T-cell (primary cell): ENCODE data around the gene PSIP1. TPM values are rescaled to one million over a fixed set of nuclear protein-coding genes. Genes with fewer than 3 reads are reported as not detected.

Source experiments
- ATAC-seq, 4 experiments: fragments of 200-7000 bp in 3 of 4; fragments of 150-1000 bp in 1 of 4; cut with Tn5 transposase; replicated peaks in 1 of 4; 1 replicate in 3 of 4; 2 replicates in 1 of 4; pipeline ENCODE4 v1.10.0; 2021; ENCODE audit warnings: moderate library complexity in 3 of 4, mild to moderate bottlenecking in 2 of 4, moderate number of reproducible peaks in 1 of 4
- CTCF ChIA-PET, 2 donors: fragments of 300-600 bp; sonication (Branson Sonifier 250); formaldehyde crosslinking; loops; one replicate each; lab custom pipeline; 2022; ENCODE audit warnings: antibody characterized with exemption in 2 of 2; lab: Charles Lee
- POLR2A ChIA-PET, 2 donors: fragments of 300-600 bp; sonication (Branson Sonifier 250); formaldehyde crosslinking; loops; one replicate each; lab custom pipeline; 2022; ENCODE audit warnings: antibody characterized with exemption in 2 of 2; lab: Charles Lee
- DNase-seq, 35 experiments: peaks; one replicate each; pipeline versions ENCODE4 v3.0.0 to v3.0.0-alpha.2; 2013 to 2023
- H3K27ac ChIP-seq: one replicate; pipeline ENCODE4 v1.5.1; 2013; ENCODE audit warnings: low read length
- H3K27me3 ChIP-seq, 2 experiments: replicated peaks in 1 of 2; 1 replicate in 1 of 2; 2 replicates in 1 of 2; pipeline versions ENCODE4 v1.6.1 to v1.7.0; 2013; ENCODE audit warnings: low read length in 1 of 2, mixed read lengths in 1 of 2; ENCODE audit not compliant: control insufficient read depth in 2 of 2, insufficient read depth in 2 of 2; ENCODE audit errors: extremely low read depth in 1 of 2
- H3K36me3 ChIP-seq, 2 donors: 1 replicate in 1 of 2; 2 replicates in 1 of 2; pipeline versions ENCODE4 v1.6.1 to v1.7.0; 2013; ENCODE audit warnings: low read length in 1 of 2; ENCODE audit not compliant: control insufficient read depth in 2 of 2, insufficient read depth in 1 of 2; ENCODE audit errors: extremely low read depth in 1 of 2
- H3K4me1 ChIP-seq, 2 experiments: 1 replicate in 1 of 2; 2 replicates in 1 of 2; pipeline versions ENCODE4 v1.6.1 to v1.7.0; 2013; ENCODE audit warnings: low read length in 2 of 2, mixed read lengths in 1 of 2; ENCODE audit not compliant: insufficient read depth in 2 of 2, control insufficient read depth in 1 of 2; ENCODE audit errors: extremely low read depth in 1 of 2
- H3K4me3 ChIP-seq, 2 donors: 1 replicate in 1 of 2; 2 replicates in 1 of 2; pipeline versions ENCODE4 v1.5.1 to v1.7.0; 2013; ENCODE audit warnings: mild to moderate bottlenecking in 2 of 2, low read length in 1 of 2, moderate library complexity in 1 of 2; ENCODE audit not compliant: control insufficient read depth in 1 of 2; ENCODE audit errors: extremely low read depth in 1 of 2
- H3K9me3 ChIP-seq: 2 replicates; pipeline ENCODE4 v1.7.0; 2013
- H3K27ac Mint-ChIP-seq, 2 donors: one replicate each; pipeline ENCODE4 v1.8.0; 2020 to 2021; ENCODE audit warnings: mild to moderate bottlenecking in 2 of 2, mixed read lengths in 2 of 2
- H3K27me3 Mint-ChIP-seq, 2 donors: one replicate each; pipeline ENCODE4 v1.8.0; 2021 to 2022; ENCODE audit warnings: mixed read lengths in 2 of 2
- H3K36me3 Mint-ChIP-seq: one replicate; pipeline ENCODE4 v1.8.0; 2021; ENCODE audit warnings: mixed read lengths
- H3K4me1 Mint-ChIP-seq, 3 donors: one replicate each; pipeline ENCODE4 v1.8.0; 2020 to 2022; ENCODE audit warnings: mixed read lengths in 3 of 3, mild to moderate bottlenecking in 1 of 3
- H3K4me3 Mint-ChIP-seq, 3 donors: one replicate each; pipeline ENCODE4 v1.8.0; 2020 to 2022; ENCODE audit warnings: mild to moderate bottlenecking in 3 of 3, mixed read lengths in 3 of 3, moderate library complexity in 3 of 3
- H3K9me3 Mint-ChIP-seq, 3 donors: one replicate each; pipeline ENCODE4 v1.8.0; 2020 to 2022; ENCODE audit warnings: mixed read lengths in 3 of 3
- WGBS: methylation state at CpG from one replicate; pipeline ENCODE4 v1.1.5; 2013; ENCODE audit warnings: missing lambda C conversion rate; ENCODE audit not compliant: insufficient coverage; 5-methylcytosine and 5-hydroxymethylcytosine counted together
- total RNA-seq, 35 experiments: library from RNA in 6 of 35; stranded (reverse) in 6 of 35; fragments of 120-200 nt in 1 of 35; gene quantifications; one replicate each; pipeline versions ENCODE4 v1.2.1 to v1.2.4 and lab custom pipeline; 2013 to 2026

PSIP1 gene
- total RNA-seq, 5 donors from 2014 or later (not counting 1 experiment from before 2014, with no cell fraction given), result 125 to 140 (median 132) TPM

GRCh38 chr9:15484802-15485201 lies 26.0 kb downstream of the PSIP1 start:
- no peak overlapping the region for H3K4me3 Mint-ChIP-seq

GRCh38 chr9:15482146-15482545 lies 28.6 kb downstream of the PSIP1 start:
- WGBS, result no CpG with 5 or more reads among the region's 1 CpG
- Mint-ChIP-seq H3K9me3 (no peaks in the 10 kb centered on the region), H3K4me1 (peaks cover 33 to 49% (median 46%) of the 10 kb centered on the region in 3 donors), H3K27ac (peak overlapping the region; percentile 36 to 41), H3K36me3 (peaks cover 35% of the 10 kb centered on the region), H3K4me3 (no peak overlapping the region), H3K27me3 (no peaks in the 10 kb centered on the region)
- DNase-seq, result no peak
- CTCF ChIA-PET, result interaction anchor here in 1 of 2 donors (0.6 kb wide), 1 partner anchor 150 kb away, joined by 3 read pairs; no protein-coding TSS in a partner anchor
- Histone ChIP-seq H3K27ac (no peak overlapping the region), H3K4me3 (no peak overlapping the region), H3K9me3 (no peaks in the 10 kb centered on the region), H3K27me3 (no peaks in the 10 kb centered on the region), H3K36me3 (peaks cover 8 to 44% of the 10 kb centered on the region in 2 donors), H3K4me1 (no peaks in the 10 kb centered on the region)
- POLR2A ChIA-PET, result interaction anchor here (0.5 to 0.6 kb wide), 2 partner anchors 13 to 22 kb away, joined by 3 to 12 read pairs; no protein-coding TSS in a partner anchor
- ATAC-seq, result no peak

More at GRCh38 chr9:15484802-15485201, 26.0 kb downstream of the PSIP1 start:
- no CpG with 5 or more reads among the region's 6 CpGs for WGBS
- no peaks in the 10 kb centered on the region for H3K27me3 ChIP-seq
- no peak overlapping the region for H3K4me3 ChIP-seq
- ChIA-PET POLR2A (interaction anchor here (0.5 to 1.3 kb wide), 3 partner anchors 10 to 13 kb away, joined by 3 to 4 read pairs (median 3); no protein-coding TSS in a partner anchor), CTCF (interaction anchor here in 1 of 2 donors (0.6 to 0.8 kb wide), 3 partner anchors 9 to 26 kb away, joined by 3 to 11 read pairs (median 6); partner anchors contain the start of gene PSIP1)
- H3K4me1 ChIP-seq, result no peaks in the 10 kb centered on the region
- H3K27ac ChIP-seq, result no peak overlapping the region
- DNase-seq (no peak), ATAC-seq (no peak)
- Mint-ChIP-seq H3K9me3 (no peaks in the 10 kb centered on the region), H3K36me3 (peaks cover 41% of the 10 kb centered on the region), H3K4me1 (peaks cover 39 to 48% (median 46%) of the 10 kb centered on the region in 3 donors), H3K27me3 (no peaks in the 10 kb centered on the region), H3K27ac (no peak overlapping the region)
- no peaks in the 10 kb centered on the region for H3K9me3 ChIP-seq
- H3K36me3 ChIP-seq, result peaks cover 8 to 51% of the 10 kb centered on the region in 2 donors

- ChIA-PET CTCF (interaction anchor here (0.6 to 1.5 kb wide), 2 partner anchors 10 to 19 kb away, joined by 3 to 5 read pairs; no protein-coding TSS in a partner anchor), POLR2A (interaction anchor here in 1 of 2 donors (0.7 kb wide), 1 partner anchor 11 kb away, joined by 3 read pairs; no protein-coding TSS in a partner anchor)
- Mint-ChIP-seq H3K9me3 (no peaks in the 10 kb centered on the region), H3K4me3 (no peak overlapping the region), H3K27me3 (no peaks in the 10 kb centered on the region), H3K4me1 (peaks cover 28 to 40% (median 39%) of the 10 kb centered on the region in 3 donors), H3K27ac (peak overlapping the region in 1 of 2 donors; percentile 71), H3K36me3 (peaks cover 36% of the 10 kb centered on the region)
- ATAC-seq (no peak), DNase-seq (no peak)
- H3K27me3 ChIP-seq, result no peaks in the 10 kb centered on the region
- no peaks in the 10 kb centered on the region for H3K9me3 ChIP-seq
- H3K4me3 ChIP-seq, result no peak overlapping the region
- no peaks in the 10 kb centered on the region for H3K4me1 ChIP-seq
- H3K36me3 ChIP-seq, result peaks cover 7 to 51% of the 10 kb centered on the region in 2 donors
- no peak overlapping the region for H3K27ac ChIP-seq
- no CpG with 5 or more reads among the region's 1 CpG for WGBS
These were observed 30.7 kb downstream of the PSIP1 start for GRCh38 chr9:15480028-15480427.

GRCh38 chr9:15475923-15476536 lies 34.7 kb downstream of the PSIP1 start:
- Mint-ChIP-seq H3K9me3 (no peaks in the 10 kb centered on the region), H3K4me1 (peaks cover 15 to 31% (median 24%) of the 10 kb centered on the region in 3 donors), H3K27me3 (no peaks in the 10 kb centered on the region), H3K4me3 (no peak overlapping the region), H3K27ac (no peak overlapping the region), H3K36me3 (peaks cover 35% of the 10 kb centered on the region)
- Histone ChIP-seq H3K27ac (no peak overlapping the region), H3K27me3 (no peaks in the 10 kb centered on the region), H3K36me3 (peaks cover 0 to 59% of the 10 kb centered on the region in 2 donors), H3K9me3 (no peaks in the 10 kb centered on the region), H3K4me3 (no peak overlapping the region), H3K4me1 (no peaks in the 10 kb centered on the region)
- no peak for DNase-seq
- WGBS, result 100% methylated on average over 4 of the region's 8 CpGs
- CTCF ChIA-PET, result interaction anchor here (0.5 to 0.6 kb wide), 2 partner anchors 8 to 146 kb away, joined by 3 to 11 read pairs; no protein-coding TSS in a partner anchor
- ATAC-seq, result no peak
- POLR2A ChIA-PET, result interaction anchor here in 1 of 2 donors (0.7 kb wide), 1 partner anchor 24 kb away, joined by 3 read pairs; no protein-coding TSS in a partner anchor

GRCh38 chr9:15469862-15470261 lies 40.9 kb downstream of the PSIP1 start:
- ATAC-seq (no peak), DNase-seq (no peak)
- Histone ChIP-seq H3K4me3 (no peak overlapping the region), H3K36me3 (peaks cover 0 to 78% of the 10 kb centered on the region in 2 donors), H3K27ac (no peak overlapping the region), H3K27me3 (no peaks in the 10 kb centered on the region), H3K4me1 (no peaks in the 10 kb centered on the region), H3K9me3 (no peaks in the 10 kb centered on the region)
- H3K4me3 Mint-ChIP-seq, result no peak overlapping the region
- H3K4me1 Mint-ChIP-seq, result peaks cover 7 to 19% (median 10%) of the 10 kb centered on the region in 3 donors
- CTCF ChIA-PET, result interaction anchor here in 1 of 2 donors (0.9 kb wide), 1 partner anchor 12 kb away, joined by 3 read pairs; no protein-coding TSS in a partner anchor
- no peaks in the 10 kb centered on the region for H3K9me3 Mint-ChIP-seq
- H3K36me3 Mint-ChIP-seq, result peaks cover 48% of the 10 kb centered on the region
- peak overlapping the region in 1 of 2 donors; percentile 46 for H3K27ac Mint-ChIP-seq
- POLR2A ChIA-PET, result interaction anchor here in 1 of 2 donors (0.6 kb wide), 1 partner anchor 12 kb away, joined by 3 read pairs; no protein-coding TSS in a partner anchor
- H3K27me3 Mint-ChIP-seq, result no peaks in the 10 kb centered on the region
- no CpG with 5 or more reads among the region's 2 CpGs for WGBS

- Histone ChIP-seq H3K27me3 (no peaks in the 10 kb centered on the region), H3K36me3 (peaks cover 0 to 74% of the 10 kb centered on the region in 2 donors), H3K27ac (no peak overlapping the region), H3K4me3 (no peak overlapping the region), H3K9me3 (no peaks in the 10 kb centered on the region), H3K4me1 (no peaks in the 10 kb centered on the region)
- Mint-ChIP-seq H3K4me1 (peaks cover 7 to 19% (median 10%) of the 10 kb centered on the region in 3 donors), H3K27ac (peak overlapping the region in 1 of 2 donors; percentile 46), H3K9me3 (no peaks in the 10 kb centered on the region), H3K4me3 (no peak overlapping the region), H3K36me3 (peaks cover 48% of the 10 kb centered on the region), H3K27me3 (no peaks in the 10 kb centered on the region)
- ATAC-seq (no peak), DNase-seq (no peak)
- ChIA-PET POLR2A (interaction anchor here in 1 of 2 donors (0.5 to 0.6 kb wide), 2 partner anchors 11 to 12 kb away, joined by 3 read pairs; no protein-coding TSS in a partner anchor), CTCF (no interaction called here)
- WGBS, result 100% methylated on average over 1 of the region's 1 CpG
These were observed 41.4 kb downstream of the PSIP1 start for GRCh38 chr9:15469406-15469805.
